Kidney tubule cell (primary cell): ENCODE results near the gene BTBD7.
A peak's percentile ranks its signal among the peaks of the same experiment; 100 is the strongest.
"Not testable (repeated sequence)": the region's sequence is repeated elsewhere in the genome, so short reads cannot be mapped to it uniquely, and the experiment has no call there.

Experiments used
- DNase-seq: peaks from one replicate; pipeline ENCODE4 v3.0.0-alpha.2; 2018; ENCODE audit warnings: low spot score

The BTBD7 gene

GRCh38 chr14:93332853-93333630 lies at the start of gene BTBD7:
Gene BTBD7 (minus strand): TSS chr14:93333036. CDS start chr14:93296051, 36,985 bp downstream.
- DNase-seq: peak; percentile 97

GRCh38 chr14:93381644-93382043 lies 48.8 kb upstream of the BTBD7 start:
- peak; percentile 6 for DNase-seq

- no peak for DNase-seq
Observed at GRCh38 chr14:93379831-93380230, 47.0 kb upstream of the BTBD7 start.

GRCh38 chr14:93375673-93376156 lies 42.9 kb upstream of the BTBD7 start:
- no peak for DNase-seq

- DNase-seq: no peak
Observed at GRCh38 chr14:93369713-93370266, 37.0 kb upstream of the BTBD7 start.

- peak; percentile 83 for DNase-seq
Observed at GRCh38 chr14:93368996-93369712, 36.3 kb upstream of the BTBD7 start.

GRCh38 chr14:93354873-93355272 lies 22.0 kb upstream of the BTBD7 start:
- DNase-seq: not testable (repeated sequence)

GRCh38 chr14:93348292-93348691 lies 15.5 kb upstream of the BTBD7 start:
- DNase-seq: no peak

GRCh38 chr14:93347850-93348249 lies 15.0 kb upstream of the BTBD7 start:
- peak; percentile 24 for DNase-seq

GRCh38 chr14:93346926-93347721 lies 14.3 kb upstream of the BTBD7 start, which contains the start of gene COX8C:
Gene COX8C (plus strand): TSS chr14:93347182. CDS start chr14:93347269, 87 bp downstream.
- DNase-seq: no peak

- DNase-seq: no peak
Observed at GRCh38 chr14:93343797-93344196, 11.0 kb upstream of the BTBD7 start.

GRCh38 chr14:93343266-93343665 lies 10.4 kb upstream of the BTBD7 start:
- DNase-seq: no peak

- DNase-seq: no peak
Observed at GRCh38 chr14:93337884-93338283, 5.0 kb upstream of the BTBD7 start.

- DNase-seq: no peak
Observed at GRCh38 chr14:93337143-93337753, 4.4 kb upstream of the BTBD7 start.

- DNase-seq: no peak
Observed at GRCh38 chr14:93333631-93334103, 831 bp upstream of the BTBD7 start.

GRCh38 chr14:93332397-93332852 lies 411 bp downstream of the BTBD7 start:
- peak; percentile 66 for DNase-seq

- peak; percentile 30 for DNase-seq
Observed at GRCh38 chr14:93331728-93332396, 974 bp downstream of the BTBD7 start.

GRCh38 chr14:93331002-93331727 lies 1.7 kb downstream of the BTBD7 start:
- peak; percentile 56 for DNase-seq

GRCh38 chr14:93330609-93331000 lies 2.2 kb downstream of the BTBD7 start:
- peak; percentile 86 for DNase-seq
